GM19025 (cell line): ENCODE measurements around the gene IL37.

ENCODE experiments used
- ATAC-seq: cut with Tn5 transposase; IDR thresholded peaks from one replicate; pipeline ENCODE4 v1.9.1; 2021; ENCODE audit warnings: mild to moderate bottlenecking, low read depth, moderate library complexity; ENCODE audit not compliant: unreplicated experiment

IL37 gene

GRCh38 chr2:112954364-112954763, 43.4 kb downstream of the IL37 start:
- ATAC-seq, result no peak

- ATAC-seq, result no peak
Measured at GRCh38 chr2:112957511-112957910, 46.5 kb downstream of the IL37 start.

- no peak for ATAC-seq
Measured at GRCh38 chr2:112958428-112959108, 47.6 kb downstream of the IL37 start.

- ATAC-seq, result no peak
Measured at GRCh38 chr2:112959109-112959812, 48.3 kb downstream of the IL37 start.

GRCh38 chr2:112960230-112960825, 49.4 kb downstream of the IL37 start:
- no peak for ATAC-seq

- ATAC-seq, result no peak
Measured at GRCh38 chr2:112962308-112963175, 51.6 kb downstream of the IL37 start.

- ATAC-seq, result no peak
Measured at GRCh38 chr2:112967023-112967422, 56.1 kb downstream of the IL37 start.
